Gastrocnemius medialis (tissue), 4 donors: ENCODE measurements around the gene NECAB3.

Experiments
- CTCF ChIP-seq, 5 experiments: fragments of 450-650 bp in 3 of 5; fragments of 200-600 bp in 2 of 5; sonication (generic) in 2 of 5; IDR thresholded peaks in 4 of 5; conservative IDR thresholded peaks in 1 of 5; 1 replicate in 4 of 5; 2 replicates in 1 of 5; pipeline ENCODE4 v1.5.1; 2016 to 2019; ENCODE audit warnings: antibody characterized with exemption in 5 of 5, mild to moderate bottlenecking in 3 of 5, moderate library complexity in 3 of 5
- POLR2A ChIP-seq, 2 donors: fragments of 450-650 bp; IDR thresholded peaks; one replicate each; pipeline ENCODE4 v1.6.1; 2017; ENCODE audit warnings: antibody characterized with exemption in 2 of 2, mild to moderate bottlenecking in 2 of 2, moderate library complexity in 2 of 2

- TF ChIP-seq CTCF (IDR thresholded peaks at IDR 0.05 in 4 of 5, conservative IDR thresholded peaks at IDR 0.05 in 1 of 5) (no peak), POLR2A (IDR thresholded peaks at IDR 0.05) (no peak)
These were observed 7.0 kb downstream of the NECAB3 start for GRCh38 chr20:33667245-33667675.
